Glutamatergic neuron (in vitro differentiated cells): ENCODE results near the gene VAV2. TPM values are rescaled to one million over a fixed set of nuclear protein-coding genes. Genes with fewer than 3 reads are reported as not detected.

Source experiments
- DNase-seq: peaks from one replicate; pipeline ENCODE4 v3.0.0; 2022
- H3K27ac Mint-ChIP-seq: one replicate; pipeline ENCODE4 v1.8.0; 2020; ENCODE audit warnings: mild to moderate bottlenecking, mixed read lengths, inconsistent platforms; ENCODE audit not compliant: unreplicated experiment
- H3K27me3 Mint-ChIP-seq: one replicate; pipeline ENCODE4 v1.8.0; 2020; ENCODE audit warnings: mild to moderate bottlenecking, moderate library complexity, mixed read lengths, inconsistent platforms; ENCODE audit not compliant: unreplicated experiment
- H3K36me3 Mint-ChIP-seq: one replicate; pipeline ENCODE4 v1.8.0; 2020; ENCODE audit warnings: mild to moderate bottlenecking, mixed read lengths, inconsistent platforms; ENCODE audit not compliant: unreplicated experiment
- H3K4me1 Mint-ChIP-seq: one replicate; pipeline ENCODE4 v1.8.0; 2020; ENCODE audit warnings: mild to moderate bottlenecking, low read depth, mixed read lengths, inconsistent platforms; ENCODE audit not compliant: unreplicated experiment
- H3K4me3 Mint-ChIP-seq: one replicate; pipeline ENCODE4 v1.8.0; 2020; ENCODE audit warnings: mild to moderate bottlenecking, mixed read lengths, inconsistent platforms; ENCODE audit not compliant: unreplicated experiment
- H3K9me3 Mint-ChIP-seq: one replicate; pipeline ENCODE4 v1.8.0; 2020; ENCODE audit warnings: mild to moderate bottlenecking, moderate library complexity, mixed read lengths, inconsistent platforms; ENCODE audit not compliant: unreplicated experiment
- CTCF ChIP-seq: fragments of 200-600 bp; sonication (generic); IDR thresholded peaks from one replicate; pipeline ENCODE4 v1.5.0; 2021; ENCODE audit not compliant: partially characterized antibody, unreplicated experiment
- total RNA-seq: library from RNA; stranded (reverse); fragmentation: NEBNext Ultra II Directional; extraction: Animal tissue kit (Norgen Biotek cat#: 25700); gene quantifications from one replicate; pipeline ENCODE4 v1.2.1, GENCODE V29; 2021; ENCODE audit not compliant: unreplicated experiment

VAV2 gene
- total RNA-seq, 1 donor from 2014 or later, result 270 TPM

DNA sequence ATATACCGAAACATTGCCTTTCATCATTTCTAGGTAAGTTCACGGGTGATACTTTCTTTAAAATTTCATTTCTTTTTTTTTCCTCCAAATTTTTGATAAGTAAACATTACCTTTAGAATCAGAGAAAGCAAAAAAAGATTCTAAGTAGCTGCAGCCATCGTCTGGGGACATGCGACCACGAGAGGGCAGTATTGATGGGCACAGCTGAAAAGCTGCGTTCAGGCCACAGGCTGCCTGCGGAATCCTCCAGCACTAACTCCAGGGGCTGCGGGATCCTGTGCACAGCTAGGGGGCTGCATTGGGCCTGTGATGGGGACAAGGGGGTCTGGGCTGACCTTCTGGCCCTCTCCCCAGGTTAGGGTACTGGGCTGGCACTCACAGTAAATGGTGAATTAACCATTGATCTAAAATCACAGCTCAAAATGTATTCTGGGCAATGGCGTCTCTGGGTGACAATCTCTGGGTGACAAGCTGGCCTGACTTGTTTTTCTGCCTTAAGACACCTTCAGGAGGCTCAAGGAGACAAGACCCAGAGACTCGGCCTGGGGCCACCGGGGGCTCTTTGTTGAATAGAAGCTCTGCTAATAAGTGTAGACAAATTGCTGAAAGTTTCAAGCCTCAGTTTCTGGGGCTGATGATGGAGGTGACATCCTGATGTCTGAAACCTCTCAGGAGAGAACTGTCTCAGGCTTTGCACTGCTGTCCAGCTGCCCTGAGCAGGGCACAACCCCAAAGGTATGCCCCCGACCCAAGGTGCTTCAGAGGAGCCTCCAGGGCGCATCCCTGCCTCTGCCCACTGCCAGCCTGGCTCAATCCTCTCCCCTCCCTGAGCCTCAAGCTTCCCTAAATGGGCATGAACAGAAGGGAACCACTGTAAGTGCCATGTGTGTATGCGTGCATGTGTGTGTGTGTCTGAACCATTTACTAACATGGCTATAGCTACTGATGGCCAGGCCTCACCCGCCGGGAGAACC lies 209.7 kb downstream of the VAV2 start:
- Mint-ChIP-seq H3K27ac (no peak overlapping the region), H3K9me3 (peaks cover 32% of the 10 kb centered on the region), H3K36me3 (no peaks in the 10 kb centered on the region), H3K4me3 (no peak overlapping the region), H3K4me1 (peaks cover 20% of the 10 kb centered on the region), H3K27me3 (peaks cover 20% of the 10 kb centered on the region)
- DNase-seq, result peak; percentile 88
- TF ChIP-seq CTCF, result peak; percentile 77

- H3K27ac Mint-ChIP-seq, result no peak overlapping the region
- no peaks in the 10 kb centered on the region for H3K36me3 Mint-ChIP-seq
- TF ChIP-seq CTCF, result no peak
- peaks cover 18% of the 10 kb centered on the region for H3K4me1 Mint-ChIP-seq
- H3K9me3 Mint-ChIP-seq, result peaks cover 29% of the 10 kb centered on the region
- DNase-seq, result no peak
- H3K4me3 Mint-ChIP-seq, result no peak overlapping the region
- H3K27me3 Mint-ChIP-seq, result peaks cover 17% of the 10 kb centered on the region
Observed at GRCh38 chr9:133781828-133782135, 210.3 kb downstream of the VAV2 start.

- peaks cover 24% of the 10 kb centered on the region for H3K9me3 Mint-ChIP-seq
- no peaks in the 10 kb centered on the region for H3K36me3 Mint-ChIP-seq
- H3K27me3 Mint-ChIP-seq, result peaks cover 17% of the 10 kb centered on the region
- H3K27ac Mint-ChIP-seq, result no peak overlapping the region
- H3K4me1 Mint-ChIP-seq, result peaks cover 18% of the 10 kb centered on the region
- DNase-seq, result no peak
- H3K4me3 Mint-ChIP-seq, result no peak overlapping the region
- no peak for TF ChIP-seq CTCF
Observed at GRCh38 chr9:133780962-133781827, 210.9 kb downstream of the VAV2 start.

DNA sequence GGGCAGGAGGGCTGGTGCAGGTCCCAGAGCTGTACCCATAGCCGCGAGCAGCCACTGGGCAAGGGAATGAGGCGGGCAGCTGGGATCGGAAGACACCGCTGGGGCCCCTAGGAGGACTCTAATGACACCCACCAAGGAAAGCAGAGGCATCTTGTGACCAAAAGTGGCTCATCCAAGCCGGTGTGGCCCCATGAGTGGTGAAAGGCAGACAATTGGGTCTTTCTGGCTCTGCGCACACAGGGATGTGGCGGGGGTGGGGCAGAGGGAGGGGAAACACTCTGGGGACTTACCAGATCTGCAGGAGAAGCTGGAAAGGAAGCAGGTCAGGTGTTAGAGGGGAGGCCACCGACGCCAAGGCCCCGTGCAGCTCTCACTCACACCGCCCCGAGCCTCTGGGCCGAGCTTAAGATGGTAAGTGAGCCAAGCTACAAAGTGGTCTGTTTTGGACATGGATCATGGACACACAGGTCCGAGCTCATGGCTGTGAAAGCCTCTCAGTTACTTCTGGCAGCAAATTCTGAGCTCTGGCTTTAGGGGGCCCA lies 211.6 kb downstream of the VAV2 start:
- Mint-ChIP-seq H3K4me3 (no peak overlapping the region), H3K9me3 (peaks cover 23% of the 10 kb centered on the region), H3K27me3 (peaks cover 18% of the 10 kb centered on the region), H3K4me1 (peaks cover 18% of the 10 kb centered on the region), H3K27ac (peak overlapping the region; percentile 66), H3K36me3 (no peaks in the 10 kb centered on the region)
- DNase-seq, result no peak
- no peak for TF ChIP-seq CTCF
